SK-N-MC (cell line): Measurements from ENCODE around the gene PRR5L.

Experiments
- EZH2 ChIP-seq: fragments of 200-600 bp; sonication (generic); IDR thresholded peaks from one replicate; pipeline ENCODE4 v1.6.1; 2017; ENCODE audit warnings: antibody characterized with exemption
- FOXP2 ChIP-seq: optimal IDR thresholded peaks from 2 replicates; pipeline ENCODE3; 2011; ENCODE audit warnings: mild to moderate bottlenecking, moderate library complexity; ENCODE audit not compliant: insufficient read depth; ENCODE audit errors: extremely low read length, control extremely low read depth
- POLR2AphosphoS5 ChIP-seq: IDR thresholded peaks from 2 replicates; pipeline ENCODE4 v1.6.1; 2012; ENCODE audit warnings: mild to moderate bottlenecking, low read depth, low read length, borderline replicate concordance

DNA sequence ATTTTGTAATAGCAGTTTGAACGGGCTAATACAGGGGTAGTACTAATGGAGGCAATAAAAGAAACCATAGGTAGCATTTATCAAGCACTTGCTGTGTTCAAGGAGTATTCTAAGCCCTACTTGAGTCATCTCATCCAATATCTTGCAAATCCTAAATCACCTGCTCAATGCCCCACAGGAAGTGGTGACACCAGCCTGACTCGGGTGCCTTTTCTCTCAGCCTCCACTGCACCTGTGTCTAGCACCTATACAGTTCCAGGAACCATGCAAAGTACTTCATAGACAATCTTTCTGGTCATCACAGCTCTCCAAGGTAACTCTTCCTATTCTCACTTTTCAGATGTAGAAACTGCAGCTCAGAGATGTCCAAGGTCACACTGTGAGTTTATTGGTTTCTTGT, 98.0 kb downstream of the PRR5L start:
- TF ChIP-seq EZH2 (no peak), POLR2AphosphoS5 (no peak), FOXP2 (no peak)
